Measurements from ENCODE around the gene C13orf46.

GRCh38 chr13:114015111-114015968 is 41.5 kb upstream of the C13orf46 start:
- TF ChIP-seq BHLHE40 (IDR thresholded peaks at IDR 0.05; ENCODE audit: low read depth, low read length) (no peak), JUN (IDR thresholded peaks at IDR 0.05) (no peak), ZNF302 (CRISPR knock-in tag; IDR thresholded peaks at IDR 0.05) (no peak), POLR2AphosphoS2 (conservative IDR thresholded peaks at IDR 0.05; ENCODE audit: low read length) (no peak), POLR2A (IDR thresholded peaks at IDR 0.05; ENCODE audit: low read length) (no peak), EP300 (IDR thresholded peaks at IDR 0.05) (no peak), CHD2 (IDR thresholded peaks at IDR 0.05; ENCODE audit: low read length, partially characterized antibody) (no peak), RAD21 (conservative IDR thresholded peaks at IDR 0.05 in 1 of 2, IDR thresholded peaks at IDR 0.05 in 1 of 2) (no peak), TP53 (CRISPR knock-in tag; IDR thresholded peaks at IDR 0.05) (no peak), MAX (IDR thresholded peaks at IDR 0.05) (no peak), MAFK (IDR thresholded peaks at IDR 0.05; ENCODE audit: partially characterized antibody) (no peak), JUNB (IDR thresholded peaks at IDR 0.05) (no peak)
- TF ChIP-seq, protein P1, sequence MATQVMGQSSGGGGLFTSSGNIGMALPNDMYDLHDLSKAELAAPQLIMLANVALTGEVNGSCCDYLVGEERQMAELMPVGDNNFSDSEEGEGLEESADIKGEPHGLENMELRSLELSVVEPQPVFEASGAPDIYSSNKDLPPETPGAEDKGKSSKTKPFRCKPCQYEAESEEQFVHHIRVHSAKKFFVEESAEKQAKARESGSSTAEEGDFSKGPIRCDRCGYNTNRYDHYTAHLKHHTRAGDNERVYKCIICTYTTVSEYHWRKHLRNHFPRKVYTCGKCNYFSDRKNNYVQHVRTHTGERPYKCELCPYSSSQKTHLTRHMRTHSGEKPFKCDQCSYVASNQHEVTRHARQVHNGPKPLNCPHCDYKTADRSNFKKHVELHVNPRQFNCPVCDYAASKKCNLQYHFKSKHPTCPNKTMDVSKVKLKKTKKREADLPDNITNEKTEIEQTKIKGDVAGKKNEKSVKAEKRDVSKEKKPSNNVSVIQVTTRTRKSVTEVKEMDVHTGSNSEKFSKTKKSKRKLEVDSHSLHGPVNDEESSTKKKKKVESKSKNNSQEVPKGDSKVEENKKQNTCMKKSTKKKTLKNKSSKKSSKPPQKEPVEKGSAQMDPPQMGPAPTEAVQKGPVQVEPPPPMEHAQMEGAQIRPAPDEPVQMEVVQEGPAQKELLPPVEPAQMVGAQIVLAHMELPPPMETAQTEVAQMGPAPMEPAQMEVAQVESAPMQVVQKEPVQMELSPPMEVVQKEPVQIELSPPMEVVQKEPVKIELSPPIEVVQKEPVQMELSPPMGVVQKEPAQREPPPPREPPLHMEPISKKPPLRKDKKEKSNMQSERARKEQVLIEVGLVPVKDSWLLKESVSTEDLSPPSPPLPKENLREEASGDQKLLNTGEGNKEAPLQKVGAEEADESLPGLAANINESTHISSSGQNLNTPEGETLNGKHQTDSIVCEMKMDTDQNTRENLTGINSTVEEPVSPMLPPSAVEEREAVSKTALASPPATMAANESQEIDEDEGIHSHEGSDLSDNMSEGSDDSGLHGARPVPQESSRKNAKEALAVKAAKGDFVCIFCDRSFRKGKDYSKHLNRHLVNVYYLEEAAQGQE (IDR thresholded peaks at IDR 0.05) = no peak
- TF ChIP-seq, protein P2, sequence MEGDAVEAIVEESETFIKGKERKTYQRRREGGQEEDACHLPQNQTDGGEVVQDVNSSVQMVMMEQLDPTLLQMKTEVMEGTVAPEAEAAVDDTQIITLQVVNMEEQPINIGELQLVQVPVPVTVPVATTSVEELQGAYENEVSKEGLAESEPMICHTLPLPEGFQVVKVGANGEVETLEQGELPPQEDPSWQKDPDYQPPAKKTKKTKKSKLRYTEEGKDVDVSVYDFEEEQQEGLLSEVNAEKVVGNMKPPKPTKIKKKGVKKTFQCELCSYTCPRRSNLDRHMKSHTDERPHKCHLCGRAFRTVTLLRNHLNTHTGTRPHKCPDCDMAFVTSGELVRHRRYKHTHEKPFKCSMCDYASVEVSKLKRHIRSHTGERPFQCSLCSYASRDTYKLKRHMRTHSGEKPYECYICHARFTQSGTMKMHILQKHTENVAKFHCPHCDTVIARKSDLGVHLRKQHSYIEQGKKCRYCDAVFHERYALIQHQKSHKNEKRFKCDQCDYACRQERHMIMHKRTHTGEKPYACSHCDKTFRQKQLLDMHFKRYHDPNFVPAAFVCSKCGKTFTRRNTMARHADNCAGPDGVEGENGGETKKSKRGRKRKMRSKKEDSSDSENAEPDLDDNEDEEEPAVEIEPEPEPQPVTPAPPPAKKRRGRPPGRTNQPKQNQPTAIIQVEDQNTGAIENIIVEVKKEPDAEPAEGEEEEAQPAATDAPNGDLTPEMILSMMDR (IDR thresholded peaks at IDR 0.05) = no peak
